ENCODE results near the gene C3. TPM values are rescaled to one million over a fixed set of nuclear protein-coding genes. Genes with fewer than 3 reads are reported as not detected.
A peak's percentile ranks its signal among the peaks of the same experiment; 100 is the strongest.

C3 gene
- total and polyA plus RNA-seq, 2 donors from 2014 or later: 452 to 3,831 TPM

DNA sequence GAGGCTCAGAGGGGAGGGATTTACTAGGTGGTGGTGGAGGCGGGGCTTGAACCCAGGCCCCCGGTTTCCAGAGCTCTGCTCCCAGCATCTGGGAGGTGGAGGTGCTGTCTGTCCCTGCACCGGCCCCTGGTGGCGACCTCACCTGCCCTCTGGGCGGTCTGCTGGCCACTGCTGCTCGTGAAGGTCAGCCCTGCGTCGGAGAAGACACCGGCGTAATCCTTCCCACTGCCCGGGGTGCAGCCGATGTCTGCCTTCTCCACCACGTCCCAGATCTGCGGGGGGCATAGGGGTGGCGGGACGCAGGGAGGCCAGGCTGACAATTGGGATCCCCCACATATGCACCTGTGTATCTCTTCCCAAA lies 12.8 kb downstream of the C3 start:
- DNase-seq (no peak), FAIRE-seq (no peak)
- no peak overlapping the region for H3K27ac ChIP-seq (ENCODE audit: low read depth in 2 of 2, low read length in 2 of 2)
- H3K36me3 ChIP-seq (ENCODE audit: control insufficient read depth in 2 of 3, insufficient read depth in 3 of 3, low read length in 3 of 3): no peaks in the 10 kb centered on the region
- no peaks in the 10 kb centered on the region for H3K4me1 ChIP-seq (ENCODE audit: control insufficient read depth in 2 of 3, insufficient read depth in 2 of 3, low read depth in 1 of 3, low read length in 3 of 3)
- TF ChIP-seq, protein P1, sequence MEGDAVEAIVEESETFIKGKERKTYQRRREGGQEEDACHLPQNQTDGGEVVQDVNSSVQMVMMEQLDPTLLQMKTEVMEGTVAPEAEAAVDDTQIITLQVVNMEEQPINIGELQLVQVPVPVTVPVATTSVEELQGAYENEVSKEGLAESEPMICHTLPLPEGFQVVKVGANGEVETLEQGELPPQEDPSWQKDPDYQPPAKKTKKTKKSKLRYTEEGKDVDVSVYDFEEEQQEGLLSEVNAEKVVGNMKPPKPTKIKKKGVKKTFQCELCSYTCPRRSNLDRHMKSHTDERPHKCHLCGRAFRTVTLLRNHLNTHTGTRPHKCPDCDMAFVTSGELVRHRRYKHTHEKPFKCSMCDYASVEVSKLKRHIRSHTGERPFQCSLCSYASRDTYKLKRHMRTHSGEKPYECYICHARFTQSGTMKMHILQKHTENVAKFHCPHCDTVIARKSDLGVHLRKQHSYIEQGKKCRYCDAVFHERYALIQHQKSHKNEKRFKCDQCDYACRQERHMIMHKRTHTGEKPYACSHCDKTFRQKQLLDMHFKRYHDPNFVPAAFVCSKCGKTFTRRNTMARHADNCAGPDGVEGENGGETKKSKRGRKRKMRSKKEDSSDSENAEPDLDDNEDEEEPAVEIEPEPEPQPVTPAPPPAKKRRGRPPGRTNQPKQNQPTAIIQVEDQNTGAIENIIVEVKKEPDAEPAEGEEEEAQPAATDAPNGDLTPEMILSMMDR (IDR thresholded peaks at IDR 0.05; ENCODE audit: borderline replicate concordance, extremely low read depth, insufficient read depth): no peak
- H3K27me3 ChIP-seq (ENCODE audit: control insufficient read depth, insufficient read depth, low read length): peaks cover 11% of the 10 kb centered on the region
- H3K9ac ChIP-seq (ENCODE audit: low read length in 3 of 3): no peak overlapping the region
- no peaks in the 10 kb centered on the region for H3K9me3 ChIP-seq (ENCODE audit: control insufficient read depth in 2 of 3, insufficient read depth in 1 of 3, low read length in 3 of 3)
- intact Hi-C loops (cut with DNase I): no loop called here
- no peak overlapping the region for H3K4me3 ChIP-seq (ENCODE audit: low read length in 3 of 3)

DNA sequence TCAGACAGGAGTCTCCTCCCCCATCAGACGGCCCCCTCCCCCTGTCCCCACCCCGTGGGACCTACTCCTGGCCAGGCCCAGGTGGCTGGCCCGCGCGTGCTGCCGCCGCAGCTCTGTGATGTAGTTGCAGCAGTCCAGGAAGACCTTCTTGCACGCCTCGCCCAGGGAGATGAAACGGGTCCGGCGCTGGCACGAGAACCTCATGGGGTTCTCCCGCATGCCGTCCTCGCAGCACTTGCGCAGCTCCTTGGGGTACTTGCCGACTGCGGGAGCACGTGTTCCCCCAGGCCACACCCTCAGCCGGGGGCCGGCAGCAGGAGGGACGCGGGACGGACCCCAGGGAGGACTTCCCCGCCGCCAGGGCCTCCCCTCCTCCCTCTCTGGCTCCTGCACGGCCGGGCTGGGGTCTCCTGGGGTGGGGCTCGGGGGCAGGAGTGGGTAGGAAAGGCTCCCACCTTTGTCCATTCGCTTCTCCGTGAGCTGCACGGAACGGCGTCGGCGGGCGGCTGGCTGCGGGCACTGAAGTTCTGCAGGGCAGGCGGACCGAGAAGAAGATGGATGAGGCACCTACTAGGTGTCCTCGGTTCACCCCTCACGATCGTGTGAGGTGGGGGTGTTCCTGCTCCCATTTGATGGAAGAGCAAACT lies 13.3 kb downstream of the C3 start:
- TF ChIP-seq, protein P1 (IDR thresholded peaks at IDR 0.05; ENCODE audit: borderline replicate concordance, extremely low read depth, insufficient read depth): no peak
- Histone ChIP-seq H3K4me3 (ENCODE audit: low read length in 3 of 3) (no peak overlapping the region), H3K36me3 (ENCODE audit: control insufficient read depth in 2 of 3, insufficient read depth in 3 of 3, low read length in 3 of 3) (no peaks in the 10 kb centered on the region), H3K4me1 (ENCODE audit: control insufficient read depth in 2 of 3, insufficient read depth in 2 of 3, low read depth in 1 of 3, low read length in 3 of 3) (no peaks in the 10 kb centered on the region), H3K27me3 (ENCODE audit: control insufficient read depth, insufficient read depth, low read length) (peaks cover 11% of the 10 kb centered on the region), H3K9ac (ENCODE audit: low read length in 3 of 3) (no peak overlapping the region), H3K27ac (ENCODE audit: low read depth in 2 of 2, low read length in 2 of 2) (no peak overlapping the region), H3K9me3 (ENCODE audit: control insufficient read depth in 2 of 3, insufficient read depth in 1 of 3, low read length in 3 of 3) (no peaks in the 10 kb centered on the region)
- no peak for FAIRE-seq
- DNase-seq: peak in 1 of 5 donors; percentile 71
- intact Hi-C loops (cut with DNase I): no loop called here

DNA sequence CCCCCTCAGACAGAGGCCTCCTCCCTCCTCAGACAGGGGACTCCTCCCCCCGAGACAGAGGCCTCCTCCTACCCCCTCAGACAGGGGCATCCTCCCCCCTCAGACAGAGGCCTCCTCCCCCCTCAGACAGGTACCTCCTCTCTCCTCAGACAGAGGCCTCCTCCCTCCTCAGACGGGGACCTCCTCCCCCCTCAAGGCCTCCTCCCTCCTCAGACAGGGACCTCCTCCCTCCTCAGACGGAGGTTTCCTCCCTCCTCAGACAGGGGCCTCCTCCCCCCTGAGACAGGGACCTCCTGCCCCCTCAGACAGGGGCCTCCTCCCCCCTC lies 13.9 kb downstream of the C3 start:
- H3K4me1 ChIP-seq (ENCODE audit: control insufficient read depth in 2 of 3, insufficient read depth in 2 of 3, low read depth in 1 of 3, low read length in 3 of 3): no peaks in the 10 kb centered on the region
- no peaks in the 10 kb centered on the region for H3K9me3 ChIP-seq (ENCODE audit: control insufficient read depth in 2 of 3, insufficient read depth in 1 of 3, low read length in 3 of 3)
- H3K27me3 ChIP-seq (ENCODE audit: control insufficient read depth, insufficient read depth, low read length): peaks cover 11% of the 10 kb centered on the region
- no peak overlapping the region for H3K9ac ChIP-seq (ENCODE audit: low read length in 3 of 3)
- H3K4me3 ChIP-seq (ENCODE audit: low read length in 3 of 3): no peak overlapping the region
- intact Hi-C loops (cut with DNase I): no loop called here
- DNase-seq (peak in 1 of 5 donors; percentile 37), FAIRE-seq (no peak)
- TF ChIP-seq, protein P1 (IDR thresholded peaks at IDR 0.05; ENCODE audit: borderline replicate concordance, extremely low read depth, insufficient read depth): no peak
- H3K36me3 ChIP-seq (ENCODE audit: control insufficient read depth in 2 of 3, insufficient read depth in 3 of 3, low read length in 3 of 3): no peaks in the 10 kb centered on the region
- H3K27ac ChIP-seq (ENCODE audit: low read depth in 2 of 2, low read length in 2 of 2): no peak overlapping the region

Measured in kidney (tissue), 14 donors.